Stromal cell of bone marrow (primary cell): ENCODE data around the gene KRT38.
A peak's percentile ranks its signal among the peaks of the same experiment; 100 is the strongest.

ENCODE experiments used
- DNase-seq: peaks from one replicate; pipeline ENCODE4 v3.0.0-alpha.2; 2012; ENCODE audit warnings: low read depth

The KRT38 gene

DNA sequence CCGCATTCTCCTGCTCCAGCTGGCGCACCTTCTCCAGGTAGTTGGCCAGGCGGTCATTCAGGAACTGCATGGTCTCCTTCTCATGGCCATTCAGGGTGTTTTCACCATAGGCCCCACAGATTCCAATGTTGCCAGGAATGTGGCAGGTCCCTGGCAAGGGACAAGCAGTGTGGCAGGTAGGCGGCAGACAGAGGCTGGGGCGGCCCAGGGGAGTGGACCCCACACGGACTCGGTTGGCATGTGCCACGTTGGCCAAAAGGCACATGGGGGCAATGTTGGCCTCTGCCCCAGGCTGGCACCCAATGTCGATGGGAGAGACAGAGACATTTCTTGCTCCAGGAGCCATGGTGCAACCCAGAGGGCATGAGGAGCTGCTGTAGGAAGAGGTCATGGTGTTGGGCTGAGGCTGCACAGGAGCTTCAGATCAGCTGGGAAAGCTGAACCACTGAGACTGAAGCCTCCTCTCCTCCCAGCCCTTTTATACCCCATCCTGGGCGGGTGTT is at the start of gene KRT38:
Gene KRT38, minus strand, starts transcription at position 453 of the 503 bp plus-strand sequence. Its CDS starts 62 bp downstream, at position 391.
- DNase-seq = no peak

DNA sequence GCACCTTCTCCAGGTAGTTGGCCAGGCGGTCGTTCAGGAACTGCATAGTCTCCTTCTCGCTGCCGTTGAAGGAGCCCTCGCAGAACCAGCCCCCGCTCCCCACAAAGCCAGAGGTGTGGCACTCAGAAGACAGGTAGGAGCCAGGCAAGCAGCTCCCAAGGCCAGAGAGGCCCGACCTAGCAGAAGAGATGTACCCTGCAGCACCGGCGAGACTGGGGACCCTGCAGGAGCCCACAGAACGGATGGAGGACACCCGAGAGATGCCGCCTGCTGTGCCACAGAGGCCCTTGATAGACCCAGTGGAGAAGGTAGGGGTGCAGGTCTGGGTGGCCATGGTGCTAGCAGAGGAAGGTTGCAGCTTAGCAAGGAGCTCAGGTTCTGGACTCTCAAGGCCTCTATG is 48.7 kb upstream of the KRT38 start, which contains the start of gene KRT36:
Gene KRT36, minus strand, starts transcription at position 380 of the 400 bp plus-strand sequence. Its CDS starts 46 bp downstream, at position 334.
- DNase-seq = no peak

DNA sequence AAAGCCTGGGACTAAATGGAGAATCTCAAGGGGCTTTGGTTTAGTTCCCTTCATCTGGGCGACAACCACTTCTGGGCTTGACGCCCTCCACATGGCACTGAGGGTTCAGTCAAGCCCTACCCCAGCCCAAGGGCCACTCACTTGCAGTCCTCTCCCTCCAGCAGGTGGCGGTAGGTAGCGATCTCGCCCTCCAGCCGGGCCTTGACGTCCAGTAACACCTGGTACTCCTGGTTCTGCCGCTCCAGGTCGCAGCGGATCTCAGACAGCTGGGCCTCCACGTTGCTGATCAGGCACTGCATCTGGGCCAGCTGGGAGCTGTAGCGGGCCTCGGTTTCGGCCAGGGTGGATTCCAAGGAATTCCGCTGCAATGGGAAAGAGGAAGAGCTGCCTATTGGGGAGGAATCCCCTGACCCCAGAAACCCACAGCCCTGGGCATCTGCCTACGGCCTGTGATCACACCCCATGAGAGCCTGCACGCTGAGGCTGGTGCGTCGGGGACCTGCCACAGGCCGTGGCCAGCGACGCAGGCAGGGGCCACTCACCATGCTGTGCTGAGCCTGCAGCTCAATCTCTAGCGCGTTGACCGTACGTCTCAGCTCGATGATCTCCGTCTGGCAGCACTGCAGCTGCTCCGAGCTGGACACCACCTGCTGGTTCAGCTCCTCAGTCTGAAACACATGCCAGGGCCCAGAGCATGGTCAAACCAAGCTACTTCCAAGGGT is 46.2 kb upstream of the KRT38 start:
- DNase-seq = no peak

GRCh38 chr17:41486316-41486715 is 45.5 kb upstream of the KRT38 start:
- DNase-seq = no peak

- no peak for DNase-seq
These were observed 44.4 kb upstream of the KRT38 start for GRCh38 chr17:41484920-41485904.

DNA sequence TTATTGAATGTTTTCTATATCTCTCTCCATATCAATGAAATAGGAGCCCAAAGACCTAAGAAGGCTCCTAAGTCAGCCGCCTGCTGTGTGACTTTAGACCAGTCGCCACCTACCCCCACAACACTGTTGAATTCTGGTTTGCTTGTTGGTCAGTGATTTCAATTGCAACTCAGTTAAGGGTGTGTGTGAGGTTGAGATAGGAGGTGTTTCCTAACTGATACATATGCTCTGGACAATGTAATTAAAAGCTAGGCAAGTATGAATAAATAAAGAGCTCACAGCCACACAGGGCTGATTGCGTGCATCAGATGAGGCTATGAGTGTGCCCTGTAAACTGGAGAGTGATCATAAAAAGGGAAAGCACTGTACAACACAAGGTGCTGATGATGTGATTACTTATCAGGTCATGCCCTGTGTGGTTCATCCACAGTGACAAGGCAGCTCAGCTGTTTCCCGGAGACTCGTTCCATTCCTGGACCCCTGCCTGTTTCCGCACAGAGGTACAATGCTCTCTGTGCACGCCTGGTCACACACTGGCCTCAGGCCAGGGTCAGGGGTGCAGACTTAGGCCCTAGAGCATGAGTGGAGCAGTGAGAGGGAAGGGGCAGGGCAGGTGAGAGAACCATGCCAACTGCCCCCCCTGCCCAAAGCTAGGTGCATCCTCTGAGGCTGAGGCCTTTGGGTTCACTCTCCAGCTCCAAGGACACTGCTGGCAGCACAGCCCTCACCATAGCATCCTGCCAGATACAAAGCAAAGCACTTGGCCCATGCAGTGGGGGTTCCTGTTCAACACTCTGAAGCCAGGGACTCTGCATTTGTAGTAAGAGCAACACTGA is 43.4 kb upstream of the KRT38 start:
- no peak for DNase-seq

DNA sequence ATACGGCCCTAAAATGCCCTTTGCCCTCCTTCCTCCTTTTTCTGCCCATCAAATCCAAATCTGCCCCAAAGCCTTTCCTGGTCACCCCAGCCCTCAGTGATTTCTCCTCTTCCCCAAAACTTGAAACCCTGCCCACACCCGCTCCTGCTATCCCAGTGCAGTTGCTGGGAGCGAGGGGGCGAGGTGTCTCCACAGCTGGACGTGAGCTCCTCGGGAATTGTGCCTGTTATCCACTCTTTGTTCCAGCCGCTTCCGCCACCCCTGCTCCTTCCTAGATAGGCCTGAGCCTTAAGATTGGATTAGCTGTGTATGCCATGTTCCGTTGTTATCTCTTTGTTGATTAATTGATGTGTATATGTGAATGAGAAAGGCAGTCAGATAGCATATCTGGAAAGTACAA is 42.7 kb upstream of the KRT38 start:
- no peak for DNase-seq

DNA sequence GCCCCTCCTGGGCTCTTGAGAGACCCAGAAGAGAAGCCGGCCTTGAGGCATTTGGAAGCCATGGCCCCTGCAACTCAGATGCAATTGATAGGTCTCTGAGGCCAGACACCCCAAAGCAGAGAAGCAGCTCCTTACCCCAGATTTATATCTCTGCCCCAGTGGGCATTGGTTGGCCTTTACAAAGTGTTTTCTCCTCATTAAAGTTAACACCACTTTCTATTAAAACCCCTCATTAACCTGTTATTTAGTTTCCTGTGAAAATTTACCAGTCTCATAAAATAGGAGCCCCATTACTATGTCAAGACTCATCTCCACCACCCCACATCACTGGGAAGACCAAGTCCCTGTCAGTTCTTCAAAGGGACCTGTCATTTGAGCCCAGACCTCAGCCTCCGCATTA is 40.3 kb upstream of the KRT38 start, which contains the start of gene KRT35:
Gene KRT35, minus strand, starts transcription at position 116 of the 400 bp plus-strand sequence. Its CDS starts 54 bp downstream, at position 62.
- no peak for DNase-seq

DNA sequence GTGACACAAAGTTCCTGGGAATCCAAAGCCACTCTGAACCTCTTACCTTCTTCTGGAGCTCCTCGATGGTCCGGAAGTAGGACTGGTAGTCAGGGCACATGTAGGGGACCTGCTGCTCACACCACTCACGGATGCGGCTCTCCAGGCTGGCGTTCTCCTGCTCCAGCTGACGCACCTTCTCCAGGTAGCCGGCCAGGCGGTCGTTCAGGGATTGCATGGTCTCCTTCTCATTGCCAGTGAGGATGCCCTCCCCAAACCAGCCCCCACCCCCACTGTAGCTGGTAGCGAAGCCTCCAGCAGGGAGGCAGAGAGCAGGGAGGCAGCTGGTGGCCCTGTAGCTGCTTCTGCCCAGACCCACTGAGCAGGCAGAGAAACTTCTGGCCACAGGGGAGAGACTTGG is 39.8 kb upstream of the KRT38 start:
- DNase-seq = no peak

GRCh38 chr17:41480136-41480535 is 39.4 kb upstream of the KRT38 start:
- DNase-seq = no peak

GRCh38 chr17:41478237-41478636 is 37.5 kb upstream of the KRT38 start:
- DNase-seq = no peak

GRCh38 chr17:41476866-41477815 is 36.4 kb upstream of the KRT38 start:
- DNase-seq = no peak

- DNase-seq = no peak
These were observed 34.6 kb upstream of the KRT38 start for GRCh38 chr17:41475421-41475820.

- DNase-seq = no peak
These were observed 34.1 kb upstream of the KRT38 start for GRCh38 chr17:41474863-41475262.

DNA sequence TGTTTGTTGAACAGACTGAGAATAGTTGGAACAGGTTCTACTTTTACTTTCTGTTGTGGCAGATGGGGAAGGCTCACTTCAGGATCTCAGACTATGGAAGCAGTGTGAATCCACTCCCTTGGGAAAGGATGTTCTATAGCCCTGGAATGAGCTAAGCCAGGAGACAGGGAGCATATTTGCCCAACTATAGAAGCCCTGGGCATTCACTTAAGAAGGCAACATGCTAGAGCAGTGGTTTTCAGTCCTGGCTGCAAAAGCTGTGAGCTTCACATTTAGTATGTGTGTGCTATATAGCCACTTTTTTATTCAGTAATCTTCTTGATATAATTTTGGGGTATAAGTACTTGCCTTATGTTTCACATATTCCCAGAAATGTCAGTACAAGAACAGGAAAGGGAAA is 27.6 kb upstream of the KRT38 start:
- DNase-seq = no peak

- DNase-seq = no peak
These were observed 26.8 kb upstream of the KRT38 start for GRCh38 chr17:41467561-41467960.

GRCh38 chr17:41466988-41467387 is 26.2 kb upstream of the KRT38 start, which contains the start of gene KRT32:
KRT32 (minus strand) TSS chr17:41467386; CDS start chr17:41467325, 61 bp downstream.
- no peak for DNase-seq

- DNase-seq = peak; percentile 95
These were observed 23.9 kb upstream of the KRT38 start for GRCh38 chr17:41464682-41465081.

DNA sequence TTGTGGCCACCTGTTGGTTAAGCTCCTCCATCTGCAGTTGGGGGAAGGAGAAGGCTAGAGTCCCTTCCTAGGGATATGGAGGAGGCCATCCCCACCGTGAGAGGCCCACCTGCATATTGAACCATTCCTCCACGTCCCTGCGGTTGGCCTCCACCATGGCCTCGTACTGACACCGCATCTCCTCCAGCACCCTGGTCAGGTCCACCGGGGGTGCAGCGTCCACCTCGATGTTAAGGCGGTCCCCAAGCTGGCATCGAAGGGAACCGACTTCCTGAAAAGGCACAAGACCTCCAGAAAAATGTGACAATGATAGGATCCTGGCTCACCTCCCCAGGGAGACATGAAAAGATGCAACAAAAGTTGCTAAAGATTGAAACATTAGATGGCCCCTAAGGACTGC is 23.4 kb upstream of the KRT38 start:
- DNase-seq = no peak

DNA sequence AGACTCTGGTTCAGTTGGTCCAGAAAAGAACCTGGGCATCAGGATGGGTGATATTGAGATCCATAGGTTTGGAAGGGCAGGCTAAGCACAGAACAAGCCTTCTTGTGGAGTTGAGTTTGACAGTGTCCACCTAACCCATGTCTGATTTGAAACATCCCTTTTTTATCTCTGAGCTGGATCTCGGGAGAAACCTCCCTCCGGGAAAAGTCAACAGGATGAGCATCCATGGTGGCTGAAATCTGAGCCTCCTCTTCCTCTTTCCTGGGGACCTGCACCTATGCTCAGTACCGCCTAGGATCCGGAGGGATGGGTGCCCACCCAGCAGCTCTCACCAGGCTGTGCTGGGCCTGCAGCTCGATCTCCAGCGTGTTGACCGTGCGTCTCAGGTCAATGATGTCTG is 23.0 kb upstream of the KRT38 start:
- no peak for DNase-seq
